Head of caudate nucleus (tissue), 42 donors: ENCODE results near the gene SHB.

Experiments
- DNase-seq, 42 donors: peaks; one replicate each; pipeline versions ENCODE4 v3.0.0 to v3.0.0-alpha.2; 2020 to 2021; ENCODE audit warnings: mixed read lengths in 7 of 42
- intact Hi-C: fragments of 100-400 bp; cut with DNase I; formaldehyde crosslinking; loops from one replicate; pipeline ENCODE4 v1.15.0; 2022

SHB gene, protein sequence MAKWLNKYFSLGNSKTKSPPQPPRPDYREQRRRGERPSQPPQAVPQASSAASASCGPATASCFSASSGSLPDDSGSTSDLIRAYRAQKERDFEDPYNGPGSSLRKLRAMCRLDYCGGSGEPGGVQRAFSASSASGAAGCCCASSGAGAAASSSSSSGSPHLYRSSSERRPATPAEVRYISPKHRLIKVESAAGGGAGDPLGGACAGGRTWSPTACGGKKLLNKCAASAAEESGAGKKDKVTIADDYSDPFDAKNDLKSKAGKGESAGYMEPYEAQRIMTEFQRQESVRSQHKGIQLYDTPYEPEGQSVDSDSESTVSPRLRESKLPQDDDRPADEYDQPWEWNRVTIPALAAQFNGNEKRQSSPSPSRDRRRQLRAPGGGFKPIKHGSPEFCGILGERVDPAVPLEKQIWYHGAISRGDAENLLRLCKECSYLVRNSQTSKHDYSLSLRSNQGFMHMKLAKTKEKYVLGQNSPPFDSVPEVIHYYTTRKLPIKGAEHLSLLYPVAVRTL

GRCh38 chr9:38068701-38069628 lies at the start of gene SHB:
SHB (minus strand) TSS chr9:38069227; CDS start chr9:38068645, 582 bp downstream.
- DNase-seq, result peak; percentile 39 to 94 (median 86)
- intact Hi-C loops, result loop anchor here (1.0 to 5.0 kb wide), 2 partner anchors 57 to 156 kb away; no protein-coding TSS in a partner anchor

- peak in 1 of 42 donors; percentile 14 for DNase-seq
- intact Hi-C loops, result no loop called here
These were observed 48.6 kb upstream of the SHB start for GRCh38 chr9:38117651-38118050.

DNA sequence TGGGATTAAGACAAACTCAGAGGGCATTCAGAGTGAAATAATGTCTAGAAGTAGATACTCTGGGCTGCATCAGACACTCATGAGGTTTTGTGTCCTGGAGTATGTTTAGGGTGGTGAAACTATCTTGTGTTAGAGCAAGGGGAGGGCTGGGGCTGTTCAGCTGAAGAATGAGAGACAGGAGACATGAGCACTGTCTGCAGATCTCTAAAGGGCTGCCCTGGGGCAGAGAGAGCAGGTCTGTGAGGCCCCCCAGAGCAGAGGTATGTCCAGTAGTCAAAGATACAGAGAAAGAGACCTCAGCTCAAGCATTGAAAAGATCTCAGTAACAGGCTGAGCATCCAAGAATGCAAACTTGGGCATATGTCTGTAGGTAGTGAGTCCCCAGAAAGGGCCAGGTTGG lies 45.9 kb upstream of the SHB start:
- intact Hi-C loops, result no loop called here

DNA sequence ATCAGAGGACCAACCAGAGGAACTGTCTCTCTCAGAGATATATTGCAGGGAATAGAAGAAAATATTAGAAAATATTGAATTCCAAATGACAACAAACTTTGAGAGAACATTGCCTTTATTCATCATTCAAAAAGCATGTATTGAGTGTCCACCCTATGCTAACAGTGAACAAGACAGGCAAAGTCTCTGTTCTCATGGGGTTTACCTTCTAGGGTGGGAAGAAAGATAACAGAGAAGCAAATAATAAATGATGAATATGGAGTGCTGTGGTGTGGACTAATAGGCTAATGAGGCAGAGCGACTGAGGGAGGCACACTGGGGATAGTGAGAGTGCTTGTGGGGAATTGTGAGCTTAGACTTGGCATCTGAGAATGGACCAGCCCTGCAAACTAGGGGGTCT lies 43.4 kb upstream of the SHB start:
- intact Hi-C loops, result no loop called here
- peak in 2 of 42 donors; percentile 0 to 8 for DNase-seq

More for the DNA sequence above, 45.9 kb upstream of the SHB start:
- DNase-seq, result no peak

DNA sequence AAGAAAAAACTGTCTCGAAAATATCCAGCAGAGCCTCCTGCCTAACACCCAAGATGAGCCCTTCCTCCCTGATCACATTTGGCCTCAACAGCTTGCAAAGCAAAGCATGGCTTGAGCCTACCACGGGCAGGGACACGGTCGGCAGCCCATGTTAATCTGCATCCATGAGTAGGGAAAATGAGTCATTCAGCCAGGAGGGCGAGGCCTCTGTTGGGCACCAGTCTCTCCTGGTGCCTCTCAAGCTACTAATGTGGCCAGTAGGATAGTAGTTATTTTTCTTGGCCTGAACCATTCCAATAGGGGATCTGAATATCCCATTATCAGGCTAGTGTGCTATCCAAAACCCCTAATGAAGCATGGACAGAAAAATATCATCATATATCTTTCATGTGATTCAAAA lies 43.0 kb upstream of the SHB start:
- intact Hi-C loops, result no loop called here
- DNase-seq, result peak in 2 of 42 donors; percentile 8 to 14

GRCh38 chr9:38110476-38110875 lies 41.4 kb upstream of the SHB start:
- intact Hi-C loops, result no loop called here
- peak in 2 of 42 donors; percentile 17 to 28 for DNase-seq

DNA sequence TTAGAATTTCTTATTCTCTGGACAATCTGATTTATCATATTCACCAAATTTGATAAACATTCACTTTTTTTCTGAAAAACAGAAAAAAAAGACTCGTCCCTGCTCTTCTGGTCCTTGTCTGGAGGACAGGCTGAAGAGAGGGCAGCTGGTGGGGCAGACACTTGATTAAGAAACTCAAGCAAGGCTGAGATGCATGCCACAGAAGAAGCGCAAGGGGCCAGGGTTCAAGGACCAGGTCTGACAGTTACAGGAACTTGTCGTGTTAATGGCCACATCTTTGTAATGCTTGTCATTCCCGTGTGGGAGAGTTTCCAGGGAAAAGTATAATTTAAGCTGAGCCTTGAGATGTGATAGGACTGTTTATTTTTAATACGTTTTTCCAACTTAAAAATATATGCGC lies 40.6 kb upstream of the SHB start:
- intact Hi-C loops, result no loop called here
- DNase-seq, result peak in 1 of 42 donors; percentile 13

- intact Hi-C loops, result no loop called here
- peak in 5 of 42 donors; percentile 8 to 38 (median 22) for DNase-seq
These were observed 39.3 kb upstream of the SHB start for GRCh38 chr9:38108326-38108725.

DNA sequence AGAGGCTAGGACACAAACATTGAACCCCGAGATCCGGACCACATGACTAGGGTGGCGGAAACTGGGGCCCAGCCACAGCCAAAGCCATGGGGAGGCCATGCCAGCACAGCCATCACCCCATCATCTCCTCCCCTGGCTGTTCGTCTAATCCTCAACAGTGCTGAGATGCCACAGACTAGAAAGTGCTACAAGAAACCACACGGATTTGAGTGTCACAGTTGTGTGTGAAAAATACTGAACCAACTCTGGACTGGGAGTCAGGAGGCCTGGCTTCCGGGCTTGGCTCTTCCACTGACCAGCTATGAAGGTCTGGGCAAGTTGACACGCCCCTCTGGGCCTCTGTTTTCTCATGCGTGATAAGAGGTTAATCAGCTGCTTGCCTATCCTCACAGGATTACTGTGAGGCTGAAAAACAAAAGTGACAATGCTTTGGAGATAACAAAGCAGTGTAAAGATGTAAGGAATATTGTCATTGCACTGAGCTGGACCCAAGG lies 38.8 kb upstream of the SHB start:
- intact Hi-C loops, result no loop called here
- DNase-seq, result peak in 2 of 42 donors; percentile 17 to 23

- intact Hi-C loops, result no loop called here
These were observed 38.4 kb upstream of the SHB start for GRCh38 chr9:38107405-38107804.

DNA sequence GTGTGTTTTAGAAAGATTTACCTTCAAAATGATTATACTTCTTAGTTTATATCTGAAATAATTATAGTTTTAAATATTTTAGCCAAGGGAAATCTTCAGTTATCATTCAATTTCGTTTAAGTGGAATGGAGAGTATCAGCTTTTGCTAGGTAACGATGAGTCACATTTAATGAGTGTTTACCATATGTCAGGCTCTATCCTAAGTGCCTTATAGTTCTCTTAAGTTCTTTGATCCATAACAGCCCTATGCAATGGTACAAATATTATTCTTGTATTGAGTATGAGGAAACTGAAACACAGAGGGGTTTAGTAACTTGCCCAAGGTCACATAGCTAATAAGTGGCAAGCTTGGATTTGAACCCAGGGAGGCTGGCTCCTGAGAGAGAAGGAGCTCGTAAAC lies 37.5 kb upstream of the SHB start:
- intact Hi-C loops, result no loop called here
- DNase-seq, result no peak

More at GRCh38 chr9:38107405-38107804, 38.4 kb upstream of the SHB start:
- peak in 1 of 42 donors; percentile 12 for DNase-seq

GRCh38 chr9:38103340-38103739 lies 34.3 kb upstream of the SHB start:
- no peak for DNase-seq
- intact Hi-C loops, result no loop called here

DNA sequence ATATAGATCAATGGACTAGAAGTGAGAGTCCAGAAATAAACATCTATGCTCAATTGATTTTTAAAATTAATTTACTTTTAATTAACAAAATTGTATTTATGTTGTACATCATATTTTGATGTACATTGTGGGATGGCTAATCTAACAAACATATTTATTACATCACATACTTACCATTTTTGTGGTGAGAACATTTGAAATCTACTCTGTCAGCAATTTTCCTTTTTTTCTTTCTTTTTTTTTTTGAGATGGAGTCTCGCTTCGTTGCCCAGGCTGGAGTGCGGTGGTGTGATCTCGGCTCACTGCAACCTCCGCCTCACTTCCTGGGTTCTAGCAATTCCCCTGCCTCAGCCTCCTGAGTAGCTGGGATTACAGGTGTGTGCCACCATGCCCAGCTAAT lies 32.4 kb upstream of the SHB start:
- no peak for DNase-seq
- intact Hi-C loops, result no loop called here

- intact Hi-C loops, result no loop called here
These were observed 27.3 kb upstream of the SHB start for GRCh38 chr9:38096238-38096805.

DNA sequence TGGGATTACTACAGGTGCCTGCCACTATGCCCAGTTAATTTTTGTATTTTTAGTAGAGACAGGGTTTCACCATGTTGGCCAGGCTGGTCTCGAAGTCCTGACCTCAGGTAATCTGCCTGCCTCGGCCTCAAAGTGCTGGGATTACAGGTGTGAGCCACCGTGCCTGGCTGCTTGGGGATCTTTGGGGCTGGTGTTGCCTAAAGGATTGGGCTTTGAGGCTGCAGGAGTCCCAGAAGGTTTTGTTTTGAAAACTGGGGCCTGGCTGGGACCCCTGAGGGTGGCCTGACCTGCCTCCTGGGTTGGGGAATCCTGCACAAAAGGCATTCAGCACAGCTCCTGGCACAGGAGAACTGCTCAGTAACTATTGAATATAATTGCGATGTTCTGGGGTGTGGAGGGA lies 25.1 kb upstream of the SHB start:
- peak in 1 of 42 donors; percentile 4 for DNase-seq
- intact Hi-C loops, result no loop called here

More at GRCh38 chr9:38096238-38096805, 27.3 kb upstream of the SHB start:
- DNase-seq, result peak in 1 of 42 donors; percentile 9

GRCh38 chr9:38092656-38093055 lies 23.6 kb upstream of the SHB start:
- DNase-seq, result no peak
- intact Hi-C loops, result no loop called here

GRCh38 chr9:38092200-38092524 lies 23.1 kb upstream of the SHB start:
- intact Hi-C loops, result no loop called here
- no peak for DNase-seq

DNA sequence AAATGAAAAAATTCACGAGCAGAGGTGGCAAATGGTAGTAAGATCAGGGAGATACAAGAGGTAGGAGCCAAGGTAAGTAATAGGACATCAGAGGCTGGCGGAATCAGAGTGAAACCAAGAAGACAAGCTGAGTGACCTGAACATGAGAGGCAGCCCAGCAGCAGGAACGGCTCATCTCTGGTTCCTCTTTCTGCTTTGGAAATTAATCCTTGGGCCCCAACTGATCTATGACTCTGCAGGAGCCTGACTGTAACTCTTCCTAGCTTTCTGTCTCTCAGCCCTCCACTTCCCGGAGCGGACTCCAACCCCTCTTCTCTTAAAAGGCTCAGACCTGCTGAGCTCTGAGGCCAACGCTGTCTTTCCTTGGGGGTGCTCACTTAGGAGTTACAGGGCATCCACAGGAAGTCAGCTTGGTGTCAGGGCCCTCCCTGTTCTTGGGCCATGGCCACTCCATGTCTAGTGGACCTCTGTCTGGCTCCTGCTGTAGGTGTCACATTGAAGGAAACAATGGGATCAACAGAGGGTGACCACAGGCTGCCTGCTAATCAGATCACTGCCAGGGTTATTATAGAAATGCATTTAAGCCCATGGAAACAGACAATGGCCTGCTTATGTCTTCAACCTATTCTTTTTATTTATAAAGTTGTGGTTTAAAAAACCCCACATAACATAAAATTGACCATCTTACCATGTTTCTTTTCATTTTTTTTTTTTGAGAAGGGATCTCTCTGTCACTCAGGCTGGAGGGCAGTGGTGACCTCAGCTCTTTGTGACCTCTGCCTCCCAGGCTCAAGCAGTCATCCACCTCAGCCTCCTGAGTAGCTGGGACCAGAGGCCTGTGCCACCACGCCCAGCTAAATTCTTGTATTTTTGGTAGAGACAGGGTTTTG lies 22.5 kb upstream of the SHB start:
- intact Hi-C loops, result no loop called here
- DNase-seq, result no peak
